ENCODE results near the gene MGP.

- no peak for TF ChIP-seq CTCF (conservative IDR thresholded peaks at IDR 0.05)
- no peak for TF ChIP-seq EZH2 (IDR thresholded peaks at IDR 0.05; ENCODE audit: low read depth)
Measured at GRCh38 chr12:14886271-14886670, 617 bp upstream of the MGP start.

All from PC-9 (cell line).